ENCODE data around the gene NF2.

DNA sequence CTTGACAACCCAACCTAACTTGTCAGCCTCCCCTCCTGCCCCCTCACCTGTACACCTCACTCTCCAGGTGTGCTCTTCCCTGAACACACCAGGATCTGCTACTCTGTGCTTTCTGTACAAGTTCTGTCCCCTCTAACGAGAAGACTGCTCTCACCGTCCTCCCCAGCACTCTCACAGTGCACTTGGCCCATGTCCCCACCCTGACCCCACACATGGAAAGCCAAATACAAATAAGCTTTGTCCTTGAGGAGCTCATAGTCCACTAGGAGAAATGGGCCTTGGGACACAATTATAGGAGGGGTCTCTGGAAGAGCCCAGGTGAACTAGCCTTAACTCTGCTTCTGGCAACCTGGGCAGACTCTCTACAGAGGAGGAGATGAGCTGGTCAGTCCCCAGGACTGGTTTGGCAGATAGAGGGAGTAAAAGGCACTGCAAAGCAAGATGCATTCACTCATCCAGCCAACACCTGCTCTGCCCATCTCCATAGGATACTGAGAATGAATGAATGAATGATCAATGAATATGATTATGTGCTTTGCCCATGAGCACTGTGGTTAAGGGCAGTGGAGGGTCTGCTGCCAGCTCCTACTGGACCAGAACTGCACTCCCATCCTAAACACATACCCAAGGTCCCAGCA, 32.4 kb upstream of the NF2 start:
- no peak for TF ChIP-seq FOXM1 (IDR thresholded peaks at IDR 0.05; ENCODE audit: borderline replicate concordance)
- TF ChIP-seq, protein P1, sequence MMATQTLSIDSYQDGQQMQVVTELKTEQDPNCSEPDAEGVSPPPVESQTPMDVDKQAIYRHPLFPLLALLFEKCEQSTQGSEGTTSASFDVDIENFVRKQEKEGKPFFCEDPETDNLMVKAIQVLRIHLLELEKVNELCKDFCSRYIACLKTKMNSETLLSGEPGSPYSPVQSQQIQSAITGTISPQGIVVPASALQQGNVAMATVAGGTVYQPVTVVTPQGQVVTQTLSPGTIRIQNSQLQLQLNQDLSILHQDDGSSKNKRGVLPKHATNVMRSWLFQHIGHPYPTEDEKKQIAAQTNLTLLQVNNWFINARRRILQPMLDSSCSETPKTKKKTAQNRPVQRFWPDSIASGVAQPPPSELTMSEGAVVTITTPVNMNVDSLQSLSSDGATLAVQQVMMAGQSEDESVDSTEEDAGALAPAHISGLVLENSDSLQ (IDR thresholded peaks at IDR 0.05), result no peak
- no peak for TF ChIP-seq ZNF384 (IDR thresholded peaks at IDR 0.05)
- TF ChIP-seq FOXK2 (IDR thresholded peaks at IDR 0.05), result no peak
- TF ChIP-seq BHLHE40 (IDR thresholded peaks at IDR 0.05; ENCODE audit: borderline replicate concordance), result no peak
- no peak for TF ChIP-seq SP1 (IDR thresholded peaks at IDR 0.05)
- no peak for TF ChIP-seq ELF4 (IDR thresholded peaks at IDR 0.05)
- no peak for TF ChIP-seq SUZ12 (IDR thresholded peaks at IDR 0.05)
- no peak for TF ChIP-seq ARNT (IDR thresholded peaks at IDR 0.05)
- no peak for TF ChIP-seq TARDBP (IDR thresholded peaks at IDR 0.05)

Measured in HEK293T (cell line).